NCI-H69 (cell line): ENCODE measurements around the gene IMMP2L.

Source experiments
- DNase-seq: peaks from one replicate; lab custom pipeline; 2025; lab: John Stamatoyannopoulos, UW

IMMP2L gene

GRCh38 chr7:110922906-110923305 is 639.4 kb downstream of the IMMP2L start:
- no peak for DNase-seq

GRCh38 chr7:110921595-110922151 is 640.6 kb downstream of the IMMP2L start:
- DNase-seq, result no peak

GRCh38 chr7:110918949-110919548 is 643.2 kb downstream of the IMMP2L start:
- DNase-seq, result no peak

GRCh38 chr7:110914263-110914662 is 648.0 kb downstream of the IMMP2L start:
- no peak for DNase-seq

GRCh38 chr7:110911632-110912031 is 650.7 kb downstream of the IMMP2L start:
- DNase-seq, result no peak

- peak; percentile 34 for DNase-seq
Measured at GRCh38 chr7:110909117-110909516, 653.2 kb downstream of the IMMP2L start.

GRCh38 chr7:110905773-110906566 is 656.3 kb downstream of the IMMP2L start:
- no peak for DNase-seq

GRCh38 chr7:110898516-110898915 is 663.8 kb downstream of the IMMP2L start:
- no peak for DNase-seq

GRCh38 chr7:110897538-110897937 is 664.8 kb downstream of the IMMP2L start:
- no peak for DNase-seq

- DNase-seq, result no peak
Measured at GRCh38 chr7:110894111-110894510, 668.2 kb downstream of the IMMP2L start.

GRCh38 chr7:110891197-110891596 is 671.1 kb downstream of the IMMP2L start:
- DNase-seq, result no peak

GRCh38 chr7:110890101-110890500 is 672.2 kb downstream of the IMMP2L start:
- no peak for DNase-seq

GRCh38 chr7:110889335-110889734 is 673.0 kb downstream of the IMMP2L start:
- peak; percentile 39 for DNase-seq

- peak; percentile 17 for DNase-seq
Measured at GRCh38 chr7:110888641-110889040, 673.7 kb downstream of the IMMP2L start.

- DNase-seq, result no peak
Measured at GRCh38 chr7:110885474-110885873, 676.8 kb downstream of the IMMP2L start.

- no peak for DNase-seq
Measured at GRCh38 chr7:110881721-110882120, 680.6 kb downstream of the IMMP2L start.

GRCh38 chr7:110880971-110881370 is 681.3 kb downstream of the IMMP2L start:
- no peak for DNase-seq

- peak; percentile 14 for DNase-seq
Measured at GRCh38 chr7:110877016-110877415, 685.3 kb downstream of the IMMP2L start.

- no peak for DNase-seq
Measured at GRCh38 chr7:110875346-110875745, 686.9 kb downstream of the IMMP2L start.

- no peak for DNase-seq
Measured at GRCh38 chr7:110871856-110872255, 690.4 kb downstream of the IMMP2L start.

- DNase-seq, result peak; percentile 25
Measured at GRCh38 chr7:110870926-110871325, 691.4 kb downstream of the IMMP2L start.

GRCh38 chr7:110868458-110868857 is 693.8 kb downstream of the IMMP2L start:
- peak; percentile 36 for DNase-seq

- no peak for DNase-seq
Measured at GRCh38 chr7:110867771-110868170, 694.5 kb downstream of the IMMP2L start.
